Dendritic cell treated with granulocyte-macrophage colony-stimulating factor and Interleukin-4, amounts not matched to agents 40 ng/mL and 50 ng/mL, for 4 days (primary cell): Measurements from ENCODE around the gene CLRN3.
A peak's percentile ranks its signal among the peaks of the same experiment; 100 is the strongest.

Experiments
- H3K27ac Mint-ChIP-seq: one replicate; pipeline ENCODE4 v1.8.0; 2022; ENCODE audit warnings: mild to moderate bottlenecking, mixed read lengths
- H3K27me3 Mint-ChIP-seq: one replicate; pipeline ENCODE4 v1.8.0; 2022; ENCODE audit warnings: mild to moderate bottlenecking, mixed read lengths
- H3K36me3 Mint-ChIP-seq: one replicate; pipeline ENCODE4 v1.8.0; 2022; ENCODE audit warnings: low read depth, mixed read lengths
- H3K4me1 Mint-ChIP-seq: one replicate; pipeline ENCODE4 v1.8.0; 2022; ENCODE audit warnings: low read depth, mixed read lengths
- H3K4me3 Mint-ChIP-seq: one replicate; pipeline ENCODE4 v1.8.0; 2022; ENCODE audit warnings: mild to moderate bottlenecking, moderate library complexity, mixed read lengths
- H3K9me3 Mint-ChIP-seq: one replicate; pipeline ENCODE4 v1.8.0; 2022; ENCODE audit warnings: mixed read lengths
- intact Hi-C: fragments of 100-400 bp; cut with micrococcal nuclease; formaldehyde crosslinking; loops from one replicate; pipeline ENCODE4 v1.15.0; 2022

Gene CLRN3

GRCh38 chr10:127869329-127869728 lies 23.4 kb downstream of the CLRN3 start:
- Mint-ChIP-seq H3K4me3 (no peak overlapping the region), H3K36me3 (no peaks in the 10 kb centered on the region), H3K9me3 (peaks cover 19% of the 10 kb centered on the region), H3K4me1 (peaks cover 21% of the 10 kb centered on the region), H3K27ac (no peak overlapping the region), H3K27me3 (peaks cover 8% of the 10 kb centered on the region)
- intact Hi-C loops, result no loop called here

GRCh38 chr10:127867805-127868204 lies 24.9 kb downstream of the CLRN3 start:
- Mint-ChIP-seq H3K27me3 (peaks cover 8% of the 10 kb centered on the region), H3K4me3 (no peak overlapping the region), H3K4me1 (peaks cover 12% of the 10 kb centered on the region), H3K27ac (no peak overlapping the region), H3K9me3 (peaks cover 34% of the 10 kb centered on the region), H3K36me3 (peaks cover 14% of the 10 kb centered on the region)
- intact Hi-C loops, result no loop called here

- Mint-ChIP-seq H3K27ac (no peak overlapping the region), H3K4me3 (no peak overlapping the region), H3K36me3 (peaks cover 15% of the 10 kb centered on the region), H3K27me3 (peaks cover 8% of the 10 kb centered on the region), H3K4me1 (peaks cover 12% of the 10 kb centered on the region), H3K9me3 (peaks cover 41% of the 10 kb centered on the region)
- intact Hi-C loops, result no loop called here
These were observed 26.3 kb downstream of the CLRN3 start for GRCh38 chr10:127866276-127867013.

- Mint-ChIP-seq H3K9me3 (peaks cover 31% of the 10 kb centered on the region), H3K27me3 (peaks cover 7% of the 10 kb centered on the region), H3K4me1 (peaks cover 6% of the 10 kb centered on the region), H3K36me3 (peaks cover 15% of the 10 kb centered on the region), H3K4me3 (no peak overlapping the region), H3K27ac (no peak overlapping the region)
- intact Hi-C loops, result no loop called here
These were observed 29.4 kb downstream of the CLRN3 start for GRCh38 chr10:127863231-127863825.

GRCh38 chr10:127860592-127860991 lies 32.1 kb downstream of the CLRN3 start:
- Mint-ChIP-seq H3K27ac (no peak overlapping the region), H3K36me3 (peaks cover 15% of the 10 kb centered on the region), H3K27me3 (peaks cover 2% of the 10 kb centered on the region), H3K4me1 (peaks cover 15% of the 10 kb centered on the region), H3K9me3 (peaks cover 31% of the 10 kb centered on the region), H3K4me3 (no peak overlapping the region)
- intact Hi-C loops, result no loop called here

GRCh38 chr10:127855976-127856375 lies 36.8 kb downstream of the CLRN3 start:
- H3K9me3 Mint-ChIP-seq, result no peaks in the 10 kb centered on the region
- no peak overlapping the region for H3K4me3 Mint-ChIP-seq
- H3K36me3 Mint-ChIP-seq, result no peaks in the 10 kb centered on the region
- intact Hi-C loops, result no loop called here
- peaks cover 17% of the 10 kb centered on the region for H3K27me3 Mint-ChIP-seq
- H3K27ac Mint-ChIP-seq, result peak overlapping the region; percentile 63
- H3K4me1 Mint-ChIP-seq, result peaks cover 32% of the 10 kb centered on the region

GRCh38 chr10:127855591-127855881 lies 37.2 kb downstream of the CLRN3 start:
- Mint-ChIP-seq H3K27me3 (peaks cover 20% of the 10 kb centered on the region), H3K27ac (peak overlapping the region; percentile 63), H3K4me1 (peaks cover 31% of the 10 kb centered on the region), H3K9me3 (no peaks in the 10 kb centered on the region), H3K4me3 (no peak overlapping the region), H3K36me3 (no peaks in the 10 kb centered on the region)
- intact Hi-C loops, result no loop called here

DNA sequence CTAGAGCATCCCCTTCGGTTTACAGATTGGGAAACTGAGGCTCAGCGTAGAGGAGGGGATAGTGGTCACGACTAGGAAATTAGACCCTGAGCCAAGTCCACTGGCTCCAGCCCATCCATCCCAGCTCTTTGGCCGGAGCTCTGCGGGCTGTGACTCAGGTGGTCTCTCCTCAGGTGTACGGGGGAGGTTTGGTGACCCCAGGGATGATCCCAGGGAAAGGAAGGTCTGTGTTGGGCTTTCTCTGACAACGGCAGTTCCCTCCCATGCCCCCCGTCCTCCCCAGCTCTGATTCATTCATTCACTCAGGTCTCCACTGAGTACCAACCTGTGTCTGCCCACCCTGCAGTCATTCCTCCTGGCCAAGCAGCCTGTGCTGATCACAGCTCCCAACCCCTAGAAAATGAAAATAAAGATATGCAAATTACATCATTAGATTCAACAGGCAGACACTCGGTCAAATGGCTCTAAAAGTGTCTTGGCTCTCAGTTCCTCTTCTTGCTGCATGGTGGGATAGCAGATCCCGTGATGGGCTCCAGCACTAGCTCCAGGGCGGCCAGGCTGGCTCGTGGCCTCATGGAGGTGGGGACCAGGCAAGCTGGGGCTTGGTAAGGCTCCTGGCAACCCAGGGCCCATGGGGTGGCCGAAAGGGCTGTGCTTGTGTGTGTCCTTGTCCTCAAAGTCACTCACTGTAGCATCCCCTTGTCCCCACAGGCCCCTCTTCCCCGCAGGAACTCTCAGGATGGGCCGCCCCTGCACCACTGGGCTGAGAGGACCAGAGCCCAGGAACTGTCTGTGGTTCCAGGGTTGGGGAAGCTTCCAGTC lies 37.8 kb downstream of the CLRN3 start:
- Mint-ChIP-seq H3K4me1 (peaks cover 31% of the 10 kb centered on the region), H3K27me3 (peaks cover 20% of the 10 kb centered on the region), H3K27ac (peak overlapping the region; percentile 63), H3K9me3 (no peaks in the 10 kb centered on the region), H3K4me3 (no peak overlapping the region), H3K36me3 (no peaks in the 10 kb centered on the region)
- intact Hi-C loops, result loop anchor here (1.0 to 5.0 kb wide), 3 partner anchors 140 to 613 kb away; no protein-coding TSS in a partner anchor

- Mint-ChIP-seq H3K27ac (peak overlapping the region; percentile 63), H3K4me3 (no peak overlapping the region), H3K4me1 (peaks cover 31% of the 10 kb centered on the region), H3K36me3 (no peaks in the 10 kb centered on the region), H3K27me3 (peaks cover 19% of the 10 kb centered on the region), H3K9me3 (no peaks in the 10 kb centered on the region)
- intact Hi-C loops, result loop anchor here (1.0 to 5.0 kb wide), 3 partner anchors 139 to 612 kb away; no protein-coding TSS in a partner anchor
These were observed 38.6 kb downstream of the CLRN3 start for GRCh38 chr10:127853868-127854768.

- intact Hi-C loops, result loop anchor here (5.0 kb wide), 1 partner anchor 610 kb away; no protein-coding TSS in a partner anchor
- Mint-ChIP-seq H3K27me3 (peaks cover 20% of the 10 kb centered on the region), H3K4me1 (peaks cover 31% of the 10 kb centered on the region), H3K27ac (no peak overlapping the region), H3K36me3 (no peaks in the 10 kb centered on the region), H3K4me3 (no peak overlapping the region), H3K9me3 (no peaks in the 10 kb centered on the region)
These were observed 40.3 kb downstream of the CLRN3 start for GRCh38 chr10:127852456-127852855.

GRCh38 chr10:127851661-127852194 lies 41.0 kb downstream of the CLRN3 start:
- H3K36me3 Mint-ChIP-seq, result no peaks in the 10 kb centered on the region
- peaks cover 20% of the 10 kb centered on the region for H3K27me3 Mint-ChIP-seq
- peaks cover 31% of the 10 kb centered on the region for H3K4me1 Mint-ChIP-seq
- intact Hi-C loops, result loop anchor here (5.0 kb wide), 1 partner anchor 609 kb away; no protein-coding TSS in a partner anchor
- H3K27ac Mint-ChIP-seq, result no peak overlapping the region
- no peak overlapping the region for H3K4me3 Mint-ChIP-seq
- no peaks in the 10 kb centered on the region for H3K9me3 Mint-ChIP-seq

DNA sequence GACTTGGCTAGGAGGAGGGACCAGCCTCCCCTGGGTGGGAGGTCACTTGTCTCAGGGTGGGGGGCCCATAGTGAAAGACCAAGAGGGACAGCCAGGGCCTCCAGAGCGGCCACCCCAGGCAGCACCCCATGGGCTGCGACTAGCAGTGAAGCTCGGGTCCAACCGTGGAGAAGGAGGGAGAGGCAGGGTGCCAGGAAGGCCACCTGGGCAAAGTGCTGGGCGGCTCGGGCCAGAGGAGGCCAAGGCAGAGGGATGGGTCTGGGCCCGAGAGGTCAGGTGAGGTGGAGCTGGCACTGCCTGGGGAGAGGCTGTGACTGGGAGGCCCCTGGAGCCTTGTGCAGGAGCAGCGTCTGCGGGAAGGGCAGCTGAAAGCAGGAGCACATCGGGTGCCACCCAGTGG lies 41.8 kb downstream of the CLRN3 start:
- Mint-ChIP-seq H3K4me1 (peaks cover 26% of the 10 kb centered on the region), H3K27me3 (peaks cover 25% of the 10 kb centered on the region), H3K4me3 (no peak overlapping the region), H3K9me3 (no peaks in the 10 kb centered on the region), H3K36me3 (no peaks in the 10 kb centered on the region), H3K27ac (no peak overlapping the region)
- intact Hi-C loops, result loop anchor here (5.0 kb wide), 1 partner anchor 609 kb away; no protein-coding TSS in a partner anchor

DNA sequence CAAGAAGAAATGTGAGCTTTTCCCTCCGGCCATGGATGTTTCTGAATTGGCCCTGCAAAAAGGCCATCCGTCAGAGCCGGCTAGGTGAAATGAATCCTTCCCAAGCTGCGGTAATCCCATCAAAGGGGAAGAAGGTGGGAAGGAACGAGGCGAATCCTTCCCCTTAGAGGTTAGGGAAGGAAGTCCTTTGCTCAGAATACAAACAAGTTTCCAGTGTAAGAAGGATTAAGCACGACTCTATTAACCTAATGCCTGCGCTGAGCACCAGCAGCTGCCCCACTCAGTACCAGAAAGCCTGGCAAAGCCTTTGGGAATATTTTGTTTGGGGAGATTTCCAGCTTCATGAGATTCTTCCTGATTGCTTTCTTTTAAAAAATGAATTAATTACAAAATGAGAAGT lies 42.8 kb downstream of the CLRN3 start:
- Mint-ChIP-seq H3K4me3 (no peak overlapping the region), H3K4me1 (peaks cover 15% of the 10 kb centered on the region), H3K36me3 (no peaks in the 10 kb centered on the region), H3K27ac (no peak overlapping the region), H3K27me3 (peaks cover 33% of the 10 kb centered on the region), H3K9me3 (no peaks in the 10 kb centered on the region)
- intact Hi-C loops, result loop anchor here (5.0 kb wide), 1 partner anchor 608 kb away; no protein-coding TSS in a partner anchor
